ENCODE results near the gene TSC22D2.
"Not testable (repeated sequence)": the region's sequence is repeated elsewhere in the genome, so short reads cannot be mapped to it uniquely, and the experiment has no call there.

Gene TSC22D2

DNA sequence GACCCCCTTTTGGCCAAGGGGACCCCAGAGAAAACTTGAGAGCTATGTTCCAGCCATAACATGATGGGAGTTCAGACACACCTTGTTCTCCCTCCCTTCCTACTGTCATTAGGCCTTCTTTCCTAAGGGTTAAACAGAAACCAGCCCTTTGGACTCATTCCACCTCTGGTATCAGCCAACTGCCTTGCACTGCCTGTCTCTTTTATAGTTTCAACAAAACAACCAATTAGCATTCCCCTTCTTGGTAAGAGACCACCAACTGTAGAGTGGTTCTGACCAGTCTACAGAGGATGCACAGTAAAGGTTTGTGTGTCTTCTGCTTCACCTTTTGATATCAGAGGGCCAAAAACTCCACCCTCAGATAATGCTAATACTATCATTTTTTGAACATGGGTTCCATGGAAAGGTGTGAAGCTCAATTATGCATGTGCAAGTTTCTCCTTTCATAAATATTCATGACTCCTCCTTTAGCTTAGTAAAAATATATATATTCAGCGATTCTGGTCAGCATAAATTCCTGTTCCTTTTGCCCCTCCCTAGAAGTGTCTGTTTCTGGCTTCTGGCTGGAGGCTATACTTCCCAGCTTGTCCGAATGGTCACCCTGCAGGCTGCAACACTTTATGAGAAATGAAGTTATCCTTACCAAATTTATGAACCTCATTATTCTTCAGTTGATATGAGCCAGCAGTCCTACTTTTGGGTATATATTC lies 82.3 kb downstream of the TSC22D2 start:
- no peak for DNase-seq (ENCODE audit: low spot score)

- DNase-seq (ENCODE audit: low spot score) = no peak
Measured at GRCh38 chr3:150494411-150494977, 86.4 kb downstream of the TSC22D2 start.

GRCh38 chr3:150495149-150495548 lies 87.1 kb downstream of the TSC22D2 start:
- peak; percentile 24 for DNase-seq (ENCODE audit: low spot score)

DNA sequence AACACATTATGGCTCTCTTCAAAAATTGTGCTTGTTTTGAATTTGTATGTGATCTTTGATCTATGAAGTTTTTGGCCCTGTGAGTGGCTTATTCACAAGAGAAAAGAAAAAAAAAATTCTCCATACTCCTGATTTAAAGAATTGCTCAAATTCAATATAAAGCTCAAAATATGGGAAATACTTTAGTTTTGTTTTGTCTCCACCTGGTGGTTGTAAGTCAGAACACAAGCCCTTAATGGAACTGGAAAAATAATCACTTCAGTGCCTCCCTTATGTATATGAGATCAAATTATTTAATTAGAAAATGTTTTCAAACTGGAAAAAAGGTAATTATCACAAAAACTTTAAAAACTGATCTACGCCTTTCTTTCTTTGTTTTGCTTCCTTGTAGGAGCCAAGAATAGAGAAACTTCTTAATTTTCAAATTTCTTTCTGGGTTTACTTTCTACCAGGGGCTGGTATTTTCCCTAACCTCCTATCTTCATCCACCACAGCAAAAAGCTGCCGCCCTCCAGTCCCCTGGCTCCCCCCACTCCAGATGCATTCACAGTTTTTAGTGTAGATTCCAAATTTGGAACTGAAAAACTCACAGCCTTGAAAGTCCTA lies 87.6 kb downstream of the TSC22D2 start:
- DNase-seq (ENCODE audit: low spot score) = peak; percentile 66

DNA sequence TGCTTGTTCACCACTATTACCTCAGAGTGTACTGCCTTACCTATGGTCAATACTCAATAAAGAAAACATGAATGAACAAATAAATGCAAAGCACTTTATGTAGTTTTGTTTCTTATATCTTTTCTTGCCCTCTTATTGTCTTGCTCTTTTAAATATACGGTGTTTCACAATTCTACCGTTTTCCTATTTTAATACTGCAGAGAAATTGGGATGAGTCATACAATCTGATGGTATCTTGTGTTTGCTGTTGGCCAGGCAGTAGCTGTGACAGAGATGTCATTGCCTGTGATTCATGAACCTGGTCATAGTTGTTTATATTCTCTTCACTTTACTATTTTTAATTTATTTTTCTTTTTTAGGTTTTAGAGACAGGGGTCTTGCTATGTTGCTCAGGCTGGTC lies 89.9 kb downstream of the TSC22D2 start:
- no peak for DNase-seq (ENCODE audit: low spot score)

DNA sequence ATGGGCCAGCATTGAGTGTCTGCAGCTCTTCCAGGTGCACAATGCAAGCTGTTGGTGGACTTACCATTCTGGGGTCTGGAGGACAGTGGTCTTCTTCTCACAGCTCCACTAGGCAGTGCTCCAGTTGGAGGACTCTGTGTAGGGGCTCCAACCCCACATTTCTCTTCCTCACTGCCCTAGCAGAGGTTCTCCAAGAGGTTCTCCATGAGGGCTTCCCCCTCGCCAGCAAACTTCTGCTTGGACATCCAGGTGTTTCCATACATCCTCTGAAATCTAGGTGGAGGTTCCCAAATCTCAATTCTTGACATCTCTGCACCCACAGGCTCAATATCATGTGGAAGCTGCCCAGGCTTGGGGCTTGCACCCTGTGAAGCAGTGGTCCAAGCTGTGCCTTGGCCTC lies 92.9 kb downstream of the TSC22D2 start:
- not testable (repeated sequence) for DNase-seq (ENCODE audit: low spot score)

GRCh38 chr3:150503402-150504099 lies 95.5 kb downstream of the TSC22D2 start:
- DNase-seq (ENCODE audit: low spot score) = no peak

- no peak for DNase-seq (ENCODE audit: low spot score)
Measured at GRCh38 chr3:150504483-150504882, 96.4 kb downstream of the TSC22D2 start.

GRCh38 chr3:150508401-150508800 lies 100.3 kb downstream of the TSC22D2 start:
- no peak for DNase-seq (ENCODE audit: low spot score)

- DNase-seq (ENCODE audit: low spot score) = no peak
Measured at GRCh38 chr3:150509780-150510179, 101.7 kb downstream of the TSC22D2 start.

- no peak for DNase-seq (ENCODE audit: low spot score)
Measured at GRCh38 chr3:150511122-150511821, 103.2 kb downstream of the TSC22D2 start.

DNA sequence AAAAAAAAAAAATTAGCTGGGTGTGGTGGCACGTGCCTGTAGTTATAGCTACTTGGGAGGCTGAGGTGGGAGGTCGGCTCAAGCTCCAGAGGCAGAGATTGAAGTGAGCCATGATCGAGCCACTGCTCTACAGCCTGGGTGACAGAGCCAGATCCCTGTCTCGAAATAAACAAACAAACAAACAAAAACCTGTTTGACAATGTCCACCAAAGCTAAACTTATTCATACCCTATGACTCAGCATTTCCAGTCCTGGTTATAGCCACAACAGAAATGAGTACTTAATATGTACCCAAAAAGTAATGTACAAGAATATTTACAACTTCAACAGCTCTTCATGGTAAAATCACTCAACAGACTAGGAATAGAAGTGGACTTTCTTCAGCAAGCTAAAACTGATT lies 107.1 kb downstream of the TSC22D2 start:
- DNase-seq (ENCODE audit: low spot score) = no peak
